B cell (primary cell): ENCODE measurements around the gene GPHN. TPM values are rescaled to one million over a fixed set of nuclear protein-coding genes. Genes with fewer than 3 reads are reported as not detected.

Source experiments
- ATAC-seq: fragments of 200-7000 bp; cut with Tn5 transposase; one replicate; pipeline ENCODE4 v1.10.0; 2021; ENCODE audit warnings: low read depth, mild to moderate bottlenecking, moderate number of reproducible peaks, moderate library complexity
- CTCF ChIA-PET: fragments of 350-600 bp; sonication (Branson Sonifier 250); formaldehyde crosslinking; loops from one replicate; lab custom pipeline; 2021; ENCODE audit warnings: antibody characterized with exemption, inconsistent platforms; lab: Charles Lee
- POLR2A ChIA-PET: fragments of 350-600 bp; sonication (Branson Sonifier 250); formaldehyde crosslinking; loops from one replicate; lab custom pipeline; 2021; ENCODE audit warnings: antibody characterized with exemption; lab: Charles Lee
- DNase-seq: peaks from one replicate; pipeline ENCODE4 v3.0.0; 2013
- H2AFZ ChIP-seq: 2 replicates; pipeline ENCODE4 v1.6.1; 2012; ENCODE audit warnings: mild to moderate bottlenecking, low read depth, low read length; ENCODE audit not compliant: insufficient read depth, poor library complexity, severe bottlenecking
- H3K27ac ChIP-seq, 2 donors: 1 replicate in 1 of 2; 2 replicates in 1 of 2; pipeline ENCODE4 v1.5.1; 2012 to 2013; ENCODE audit warnings: low read length in 2 of 2, mild to moderate bottlenecking in 2 of 2, moderate library complexity in 1 of 2
- H3K27me3 ChIP-seq, 4 experiments: fragments of 200-600 bp in 1 of 4; sonication (generic) in 1 of 4; replicated peaks in 1 of 4; 1 replicate in 2 of 4; 2 replicates in 2 of 4; pipeline versions ENCODE4 v1.6.1 to v1.7.0; 2013 to 2016; ENCODE audit warnings: low read length in 3 of 4, mild to moderate bottlenecking in 2 of 4, mixed read lengths in 1 of 4, moderate library complexity in 1 of 4; ENCODE audit not compliant: insufficient read depth in 4 of 4, control insufficient read depth in 3 of 4; ENCODE audit errors: control extremely low read depth in 1 of 4
- H3K36me3 ChIP-seq, 2 experiments: replicated peaks in 1 of 2; 1 replicate in 1 of 2; 2 replicates in 1 of 2; pipeline versions ENCODE4 v1.6.1 to v1.7.1; 2013; ENCODE audit warnings: low read length in 1 of 2; ENCODE audit not compliant: insufficient read depth in 2 of 2, control insufficient read depth in 1 of 2; ENCODE audit errors: control extremely low read depth in 1 of 2, extremely low read depth in 1 of 2
- H3K4me1 ChIP-seq, 2 donors: fragments of 200-600 bp in 1 of 2; sonication (generic) in 1 of 2; 1 replicate in 1 of 2; 2 replicates in 1 of 2; pipeline versions ENCODE4 v1.5.1 to v1.6.1; 2013 to 2017; ENCODE audit warnings: low read length in 2 of 2; ENCODE audit not compliant: control insufficient read depth in 2 of 2, insufficient read depth in 2 of 2
- H3K4me2 ChIP-seq: replicated peaks from 2 replicates; pipeline ENCODE3; 2012; ENCODE audit warnings: mild to moderate bottlenecking, low read depth, low read length; ENCODE audit not compliant: poor library complexity, severe bottlenecking
- H3K4me3 ChIP-seq, 5 experiments: fragments of 200-600 bp in 1 of 5; sonication (generic) in 1 of 5; 1 replicate in 3 of 5; 2 replicates in 2 of 5; pipeline versions ENCODE4 v1.5.1 to v1.7.0; 2011 to 2016; ENCODE audit warnings: low read length in 4 of 5, mild to moderate bottlenecking in 4 of 5, low read depth in 2 of 5, control low read depth in 1 of 5, moderate library complexity in 1 of 5; ENCODE audit not compliant: insufficient read depth in 1 of 5; ENCODE audit errors: control extremely low read depth in 1 of 5, extremely low read depth in 1 of 5
- H3K79me2 ChIP-seq: fragments of 200-600 bp; sonication (generic); one replicate; pipeline ENCODE4 v1.6.0; 2016; ENCODE audit warnings: low read length; ENCODE audit not compliant: control insufficient read depth, insufficient read depth
- H3K9ac ChIP-seq: fragments of 200-600 bp; sonication (generic); 2 replicates; pipeline ENCODE4 v1.6.1; 2017; ENCODE audit warnings: mild to moderate bottlenecking, low read length, moderate library complexity
- H3K9me3 ChIP-seq, 3 donors: one replicate each; pipeline versions ENCODE4 v1.6.1 to v1.7.1; 2013; ENCODE audit warnings: low read length in 2 of 3; ENCODE audit not compliant: control insufficient read depth in 2 of 3, insufficient read depth in 1 of 3; ENCODE audit errors: control extremely low read depth in 1 of 3
- H4K20me1 ChIP-seq: 2 replicates; pipeline ENCODE4 v1.6.0; 2012; ENCODE audit warnings: mild to moderate bottlenecking, low read length; ENCODE audit not compliant: insufficient read depth, control insufficient read depth, poor library complexity, severe bottlenecking
- H3K27ac Mint-ChIP-seq: one replicate; pipeline ENCODE4 v1.8.0; 2021; ENCODE audit warnings: mixed read lengths
- H3K27me3 Mint-ChIP-seq: one replicate; pipeline ENCODE4 v1.8.0; 2021; ENCODE audit warnings: mixed read lengths
- H3K4me1 Mint-ChIP-seq: one replicate; pipeline ENCODE4 v1.8.0; 2021; ENCODE audit warnings: mixed read lengths
- H3K4me3 Mint-ChIP-seq: one replicate; pipeline ENCODE4 v1.8.0; 2021; ENCODE audit warnings: mixed read lengths
- H3K9me3 Mint-ChIP-seq: one replicate; pipeline ENCODE4 v1.8.0; 2022; ENCODE audit warnings: mixed read lengths; ENCODE audit not compliant: insufficient read depth
- CTCF ChIP-seq: fragments of 200-600 bp; IDR thresholded peaks from one replicate; pipeline ENCODE4 v1.8.0; 2022; ENCODE audit warnings: antibody characterized with exemption, mild to moderate bottlenecking
- EZH2 ChIP-seq: IDR thresholded peaks from 2 replicates; pipeline ENCODE4 v1.6.1; 2012; ENCODE audit warnings: borderline replicate concordance, low read depth, mild to moderate bottlenecking, moderate library complexity, low read length; ENCODE audit not compliant: insufficient read depth, poor library complexity, severe bottlenecking
- WGBS: methylation state at CpG from one replicate; pipeline ENCODE4 v1.1.5; 2013; ENCODE audit warnings: missing lambda C conversion rate; ENCODE audit not compliant: insufficient coverage; 5-methylcytosine and 5-hydroxymethylcytosine counted together
- intact Hi-C: fragments of 100-400 bp; cut with micrococcal nuclease; formaldehyde crosslinking; loops from one replicate; pipeline ENCODE4 v1.10.0; 2022
- polyA plus RNA-seq: library from polyadenylated mRNA; depleted of rRNA; stranded (reverse); fragments of >200 nt; gene quantifications from 2 replicates; pipeline ENCODE4 v1.2.3, GENCODE V29; 2012
- total RNA-seq, 2 donors: library from RNA; stranded (reverse); fragments of 120-200 nt in 1 of 2; gene quantifications; 1 replicate in 1 of 2; 2 replicates in 1 of 2; pipeline versions ENCODE4 v1.2.3 to v1.2.4, GENCODE V29; 2013 to 2022

The GPHN gene
- total and polyA plus RNA-seq, 2 donors (not counting 1 experiment from before 2014, with no cell fraction given): 3.4 to 18.0 TPM

GRCh38 chr14:66473223-66473622 is 34.7 kb upstream of the GPHN start:
- H3K36me3 ChIP-seq: no peaks in the 10 kb centered on the region
- ChIA-PET POLR2A (no interaction called here), CTCF (no interaction called here)
- no peak overlapping the region for H3K4me2 ChIP-seq
- Mint-ChIP-seq H3K9me3 (peaks cover 4% of the 10 kb centered on the region), H3K4me1 (no peaks in the 10 kb centered on the region), H3K27ac (no peak overlapping the region), H3K4me3 (no peak overlapping the region), H3K27me3 (no peaks in the 10 kb centered on the region)
- H3K4me3 ChIP-seq: no peak overlapping the region
- H3K9ac ChIP-seq: no peak overlapping the region
- whole genome bisulfite sequencing: 57% methylated on average over 1 of the region's 2 CpGs
- H4K20me1 ChIP-seq: no peaks in the 10 kb centered on the region
- no peak overlapping the region for H3K27ac ChIP-seq
- intact Hi-C loops: no loop called here
- H3K27me3 ChIP-seq: no peaks in the 10 kb centered on the region
- peaks cover 0 to 14% (median 3%) of the 10 kb centered on the region in 3 donors for H3K9me3 ChIP-seq
- ATAC-seq: no peak
- no peaks in the 10 kb centered on the region for H3K79me2 ChIP-seq
- DNase-seq: no peak
- no peak overlapping the region for H2AFZ ChIP-seq
- H3K4me1 ChIP-seq: no peaks in the 10 kb centered on the region
- TF ChIP-seq CTCF: no peak
- no peak for TF ChIP-seq EZH2

- intact Hi-C loops: no loop called here
- no peaks in the 10 kb centered on the region for H3K27me3 ChIP-seq
- DNase-seq (no peak), ATAC-seq (no peak)
- no peak overlapping the region for H2AFZ ChIP-seq
- H3K4me3 ChIP-seq: no peak overlapping the region
- Mint-ChIP-seq H3K4me3 (no peak overlapping the region), H3K27me3 (no peaks in the 10 kb centered on the region), H3K27ac (no peak overlapping the region), H3K9me3 (no peaks in the 10 kb centered on the region), H3K4me1 (no peaks in the 10 kb centered on the region)
- TF ChIP-seq CTCF (no peak), EZH2 (no peak)
- H3K27ac ChIP-seq: no peak overlapping the region
- H3K9ac ChIP-seq: no peak overlapping the region
- CTCF ChIA-PET: no interaction called here
- H3K4me2 ChIP-seq: no peak overlapping the region
- H3K4me1 ChIP-seq: no peaks in the 10 kb centered on the region
- peaks cover 0 to 3% (median 0%) of the 10 kb centered on the region in 3 donors for H3K9me3 ChIP-seq
- no peaks in the 10 kb centered on the region for H4K20me1 ChIP-seq
- no CpG with 5 or more reads among the region's 1 CpG for WGBS
- no peaks in the 10 kb centered on the region for H3K36me3 ChIP-seq
- no peaks in the 10 kb centered on the region for H3K79me2 ChIP-seq
- POLR2A ChIA-PET: no interaction called here
These were observed 31.0 kb upstream of the GPHN start for GRCh38 chr14:66476964-66477363.
